Stimulated activated naive CD8-positive, alpha-beta T cell treated with anti-CD3 and anti-CD28 coated beads, Interleukin-15, Interleukin-2, amounts not matched to agents 100 U/mL and 50 U/mL, for 24 hours (primary cell): Measurements from ENCODE around the gene CECR2.
A peak's percentile ranks its signal among the peaks of the same experiment; 100 is the strongest.
"Not testable (repeated sequence)": the region's sequence is repeated elsewhere in the genome, so short reads cannot be mapped to it uniquely, and the experiment has no call there.

ENCODE experiments used
- ATAC-seq: fragments of 150-1000 bp; cut with Tn5 transposase; one replicate; pipeline ENCODE4 v1.10.0; 2021
- DNase-seq: peaks from one replicate; pipeline ENCODE4 v3.0.0; 2021

Gene CECR2

GRCh38 chr22:17513612-17514011 lies 144.4 kb downstream of the CECR2 start:
- no peak for DNase-seq
- ATAC-seq, result no peak

GRCh38 chr22:17514084-17514483 lies 144.8 kb downstream of the CECR2 start:
- ATAC-seq (no peak), DNase-seq (no peak)

GRCh38 chr22:17518406-17518805 lies 149.1 kb downstream of the CECR2 start:
- no peak for ATAC-seq
- no peak for DNase-seq

GRCh38 chr22:17521971-17522370 lies 152.7 kb downstream of the CECR2 start:
- not testable (repeated sequence) for DNase-seq, ATAC-seq

- no peak for DNase-seq
- ATAC-seq, result no peak
Measured at GRCh38 chr22:17523925-17524324, 154.7 kb downstream of the CECR2 start.

GRCh38 chr22:17536269-17536668 lies 167.0 kb downstream of the CECR2 start:
- no peak for DNase-seq

GRCh38 chr22:17537155-17537554 lies 167.9 kb downstream of the CECR2 start:
- ATAC-seq (no peak), DNase-seq (no peak)

More at GRCh38 chr22:17536269-17536668, 167.0 kb downstream of the CECR2 start:
- no peak for ATAC-seq

GRCh38 chr22:17540481-17540880 lies 171.2 kb downstream of the CECR2 start:
- no peak for ATAC-seq
- DNase-seq, result peak; percentile 12

- no peak for DNase-seq
- ATAC-seq, result no peak
Measured at GRCh38 chr22:17541476-17541875, 172.2 kb downstream of the CECR2 start.

- ATAC-seq (no peak), DNase-seq (no peak)
Measured at GRCh38 chr22:17542452-17542851, 173.2 kb downstream of the CECR2 start.

- ATAC-seq (no peak), DNase-seq (no peak)
Measured at GRCh38 chr22:17548010-17548755, 178.9 kb downstream of the CECR2 start.

GRCh38 chr22:17548756-17549035 lies 179.4 kb downstream of the CECR2 start:
- ATAC-seq, result no peak
- DNase-seq, result no peak

GRCh38 chr22:17549183-17549582 lies 179.9 kb downstream of the CECR2 start:
- DNase-seq, result no peak
- ATAC-seq, result no peak

GRCh38 chr22:17549655-17550054 lies 180.4 kb downstream of the CECR2 start:
- no peak for ATAC-seq
- no peak for DNase-seq

- ATAC-seq, result no peak
- no peak for DNase-seq
Measured at GRCh38 chr22:17552737-17553136, 183.5 kb downstream of the CECR2 start.

GRCh38 chr22:17554814-17555213 lies 185.6 kb downstream of the CECR2 start:
- no peak for DNase-seq
- no peak for ATAC-seq

- ATAC-seq (no peak), DNase-seq (no peak)
Measured at GRCh38 chr22:17559188-17559587, 189.9 kb downstream of the CECR2 start.

- DNase-seq (no peak), ATAC-seq (no peak)
Measured at GRCh38 chr22:17562906-17563870, 193.9 kb downstream of the CECR2 start, which contains the start of gene SLC25A18. TSS of gene SLC25A18 (plus strand) at chr22:17563498. CDS start at chr22:17579945, 16,447 bp downstream.

GRCh38 chr22:17563936-17564391 lies 194.7 kb downstream of the CECR2 start:
- DNase-seq, result no peak
- ATAC-seq, result no peak

GRCh38 chr22:17566016-17566687 lies 196.9 kb downstream of the CECR2 start:
- ATAC-seq, result not testable (repeated sequence)

GRCh38 chr22:17566776-17567175 lies 197.5 kb downstream of the CECR2 start:
- no peak for ATAC-seq
- no peak for DNase-seq

More at GRCh38 chr22:17566016-17566687, 196.9 kb downstream of the CECR2 start:
- DNase-seq, result not testable (repeated sequence)

GRCh38 chr22:17569971-17570511 lies 200.8 kb downstream of the CECR2 start:
- no peak for ATAC-seq
- DNase-seq, result no peak
